Measurements from ENCODE around the gene FCRL3. TPM values are rescaled to one million over a fixed set of nuclear protein-coding genes. Genes with fewer than 3 reads are reported as not detected.

FCRL3 gene
- total RNA-seq, 4 donors from 2014 or later: 0.19 to 0.29 TPM; not detected in 2

DNA sequence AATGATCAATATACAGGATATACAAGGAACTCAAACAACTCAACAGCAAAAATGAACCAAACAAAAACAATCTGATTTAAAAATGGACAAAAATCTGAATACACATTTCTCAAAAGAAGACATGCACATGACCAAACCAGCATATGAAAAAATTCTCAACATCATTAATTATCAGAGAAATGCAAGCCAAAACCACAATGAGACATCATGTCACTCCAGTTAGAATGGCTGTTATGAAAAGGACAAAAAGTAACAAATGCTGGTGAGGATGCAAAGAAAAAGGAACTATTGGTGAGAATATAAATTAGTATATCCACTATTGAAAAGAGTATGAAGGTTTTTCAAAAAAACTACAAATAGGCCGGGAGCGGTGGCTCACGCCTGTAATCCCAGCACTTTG, 42.0 kb downstream of the FCRL3 start:
- TF ChIP-seq POLR2A (IDR thresholded peaks at IDR 0.05): no peak
- TF ChIP-seq, protein P1, sequence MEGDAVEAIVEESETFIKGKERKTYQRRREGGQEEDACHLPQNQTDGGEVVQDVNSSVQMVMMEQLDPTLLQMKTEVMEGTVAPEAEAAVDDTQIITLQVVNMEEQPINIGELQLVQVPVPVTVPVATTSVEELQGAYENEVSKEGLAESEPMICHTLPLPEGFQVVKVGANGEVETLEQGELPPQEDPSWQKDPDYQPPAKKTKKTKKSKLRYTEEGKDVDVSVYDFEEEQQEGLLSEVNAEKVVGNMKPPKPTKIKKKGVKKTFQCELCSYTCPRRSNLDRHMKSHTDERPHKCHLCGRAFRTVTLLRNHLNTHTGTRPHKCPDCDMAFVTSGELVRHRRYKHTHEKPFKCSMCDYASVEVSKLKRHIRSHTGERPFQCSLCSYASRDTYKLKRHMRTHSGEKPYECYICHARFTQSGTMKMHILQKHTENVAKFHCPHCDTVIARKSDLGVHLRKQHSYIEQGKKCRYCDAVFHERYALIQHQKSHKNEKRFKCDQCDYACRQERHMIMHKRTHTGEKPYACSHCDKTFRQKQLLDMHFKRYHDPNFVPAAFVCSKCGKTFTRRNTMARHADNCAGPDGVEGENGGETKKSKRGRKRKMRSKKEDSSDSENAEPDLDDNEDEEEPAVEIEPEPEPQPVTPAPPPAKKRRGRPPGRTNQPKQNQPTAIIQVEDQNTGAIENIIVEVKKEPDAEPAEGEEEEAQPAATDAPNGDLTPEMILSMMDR (IDR thresholded peaks at IDR 0.05): no peak
- DNase-seq: no peak
- no peaks in the 10 kb centered on the region for H3K27me3 ChIP-seq
- H3K4me1 ChIP-seq: no peaks in the 10 kb centered on the region
- no peaks in the 10 kb centered on the region for H3K9me3 ChIP-seq
- intact Hi-C loops (cut with DNase I): no loop called here
- no peak overlapping the region for H3K4me3 ChIP-seq
- H3K27ac ChIP-seq: no peak overlapping the region
- H3K36me3 ChIP-seq: no peaks in the 10 kb centered on the region
- WGBS, 2 donors: 83% methylated on average over 3 of the region's 3 CpGs

DNA sequence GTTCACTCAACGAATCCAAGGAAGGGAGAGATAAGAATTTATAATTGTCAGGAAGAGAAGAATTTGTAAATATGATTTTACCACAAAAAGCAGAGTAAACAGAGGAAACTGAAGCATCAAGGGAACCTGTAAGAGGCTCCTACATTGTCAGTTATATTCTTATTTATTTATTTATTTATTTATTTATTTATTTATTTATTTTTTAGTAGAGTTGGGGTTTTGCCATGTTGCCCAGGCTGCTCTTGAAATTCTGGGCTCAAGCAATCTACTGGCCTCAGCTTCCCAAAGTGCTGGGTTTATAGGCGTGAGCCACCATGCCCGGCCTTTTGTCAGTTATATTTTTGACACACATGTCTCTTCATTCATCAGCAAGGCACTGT, 47.1 kb downstream of the FCRL3 start:
- intact Hi-C loops (cut with DNase I): no loop called here
- no peaks in the 10 kb centered on the region for H3K27me3 ChIP-seq
- H3K4me3 ChIP-seq: no peak overlapping the region
- no peaks in the 10 kb centered on the region for H3K36me3 ChIP-seq
- TF ChIP-seq POLR2A (IDR thresholded peaks at IDR 0.05): no peak
- TF ChIP-seq, protein P1 (IDR thresholded peaks at IDR 0.05): no peak
- no peak for DNase-seq
- H3K27ac ChIP-seq: no peak overlapping the region
- 41 to 48% methylated on average over 3 of the region's 3 CpGs for WGBS, 2 donors
- H3K9me3 ChIP-seq: no peaks in the 10 kb centered on the region
- no peaks in the 10 kb centered on the region for H3K4me1 ChIP-seq

DNA sequence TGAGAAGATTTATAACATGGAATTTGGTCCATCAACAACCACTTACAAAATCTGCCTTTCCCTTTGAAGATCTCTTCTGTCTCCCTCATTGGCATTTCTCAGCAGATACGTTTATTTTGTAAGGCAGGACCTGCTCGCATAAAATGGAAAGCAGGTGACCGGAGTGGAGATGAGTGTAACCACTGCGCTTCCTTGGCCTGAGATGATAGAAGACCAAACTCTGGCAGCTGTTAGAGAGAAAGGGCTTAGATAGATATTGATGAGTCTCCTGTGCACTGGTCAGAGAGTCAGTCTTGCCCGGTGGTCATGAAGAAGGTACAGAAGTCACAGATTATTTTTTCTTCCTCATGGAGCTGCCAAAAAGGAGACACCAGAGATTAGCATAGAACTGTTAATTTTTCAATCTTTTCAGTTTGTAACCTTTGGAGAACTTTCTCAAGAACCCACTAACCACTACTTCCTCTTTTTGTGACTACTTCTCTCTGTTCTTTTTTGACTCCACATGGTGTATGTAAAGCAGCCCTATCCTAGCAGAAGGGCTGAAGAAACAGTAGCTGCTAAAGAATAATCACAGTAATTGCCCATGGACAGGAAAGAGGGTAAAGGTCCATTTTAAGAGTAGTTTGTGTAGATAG, 47.6 kb downstream of the FCRL3 start:
- H3K27me3 ChIP-seq: no peaks in the 10 kb centered on the region
- H3K36me3 ChIP-seq: no peaks in the 10 kb centered on the region
- H3K4me1 ChIP-seq: no peaks in the 10 kb centered on the region
- no peak overlapping the region for H3K27ac ChIP-seq
- intact Hi-C loops (cut with DNase I): no loop called here
- TF ChIP-seq, protein P1 (IDR thresholded peaks at IDR 0.05): no peak
- no peak for TF ChIP-seq POLR2A (IDR thresholded peaks at IDR 0.05)
- H3K4me3 ChIP-seq: no peak overlapping the region
- no peaks in the 10 kb centered on the region for H3K9me3 ChIP-seq
- DNase-seq: no peak
- WGBS, 2 donors: 73 to 79% methylated on average over 5 of the region's 5 CpGs

DNA sequence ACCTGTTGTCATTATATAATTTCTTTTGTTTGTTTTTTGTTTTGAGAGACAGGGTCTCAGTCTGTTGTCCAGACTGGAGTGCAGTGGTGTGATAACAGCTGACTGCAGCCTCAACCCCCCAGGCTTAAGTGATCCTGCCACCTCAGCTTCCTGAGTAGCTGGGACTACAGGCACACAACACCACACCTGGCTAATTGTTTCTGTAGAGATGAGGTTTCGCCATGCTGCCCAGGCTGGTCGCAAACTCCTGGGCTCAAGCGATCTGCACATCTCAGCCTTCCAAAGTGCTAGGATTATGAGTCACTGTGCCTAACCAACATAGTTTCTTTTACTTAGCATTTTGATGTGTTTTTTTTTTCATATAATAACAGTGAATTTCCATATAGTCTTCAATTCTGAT, 52.3 kb downstream of the FCRL3 start:
- intact Hi-C loops (cut with DNase I): no loop called here
- WGBS, 2 donors: 84 to 93% methylated on average over 3 of the region's 3 CpGs

DNA sequence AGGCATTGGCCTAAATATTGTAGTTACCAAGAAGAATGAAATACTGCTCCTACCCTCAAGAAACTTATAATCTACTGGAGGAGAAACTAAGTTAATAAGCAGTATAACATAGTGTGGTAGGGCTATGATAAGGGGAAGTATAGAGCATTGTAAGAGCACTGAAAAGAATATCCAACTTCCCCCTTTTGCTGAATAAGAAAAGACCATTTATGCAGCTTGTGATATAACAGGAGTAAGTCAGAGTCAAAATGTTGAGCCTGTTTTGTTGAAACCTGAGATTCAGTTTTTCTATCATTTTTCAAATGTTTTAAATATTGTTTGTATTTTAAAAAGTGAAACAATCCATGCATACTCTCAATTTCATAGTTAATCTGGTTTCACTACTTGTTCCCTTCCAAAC, 54.4 kb downstream of the FCRL3 start:
- Histone ChIP-seq H3K36me3 (no peaks in the 10 kb centered on the region), H3K4me3 (no peak overlapping the region), H3K9me3 (no peaks in the 10 kb centered on the region), H3K27ac (no peak overlapping the region), H3K4me1 (no peaks in the 10 kb centered on the region), H3K27me3 (peaks cover 0 to 2% (median 0%) of the 10 kb centered on the region in 4 donors)
- no peak for DNase-seq
- TF ChIP-seq, protein P1 (IDR thresholded peaks at IDR 0.05): no peak
- intact Hi-C loops (cut with DNase I): no loop called here

More for the DNA sequence above, 52.3 kb downstream of the FCRL3 start:
- H3K9me3 ChIP-seq: no peaks in the 10 kb centered on the region
- no peak overlapping the region for H3K27ac ChIP-seq
- no peaks in the 10 kb centered on the region for H3K36me3 ChIP-seq
- H3K4me3 ChIP-seq: no peak overlapping the region
- H3K4me1 ChIP-seq: no peaks in the 10 kb centered on the region
- TF ChIP-seq, protein P1 (IDR thresholded peaks at IDR 0.05): no peak
- TF ChIP-seq POLR2A (IDR thresholded peaks at IDR 0.05): no peak
- H3K27me3 ChIP-seq: no peaks in the 10 kb centered on the region
- no peak for DNase-seq
